ENCODE data around the gene SLC37A2. TPM values are rescaled to one million over a fixed set of nuclear protein-coding genes. Genes with fewer than 3 reads are reported as not detected.

Gene SLC37A2
- total RNA-seq, 1 experiment from 2014 or later = 11.8 TPM

Other genes with a start within 250 kb of the SLC37A2 start
- gene ROBO3, start 197.9 kb upstream of the SLC37A2 start, total RNA-seq (2014; rRNA removed; shearing (Covaris generic)) = 2.7 and 7.0 TPM in 2 replicates
- 0.20 and 0.99 TPM in 2 replicates for gene ROBO4, start 165.4 kb upstream of the SLC37A2 start, total RNA-seq (2014; rRNA removed; shearing (Covaris generic))
- gene HEPN1, start 144.1 kb upstream of the SLC37A2 start, total RNA-seq (2014; rRNA removed; shearing (Covaris generic)) = not detected in 2 replicates
- not detected in 2 replicates for gene HEPACAM, start 127.3 kb upstream of the SLC37A2 start, total RNA-seq (2014; rRNA removed; shearing (Covaris generic))
- 6.1 and 7.6 TPM in 2 replicates for gene CCDC15, start 109.1 kb upstream of the SLC37A2 start, total RNA-seq (2014; rRNA removed; shearing (Covaris generic))
- 24.0 and 32.7 TPM in 2 replicates for gene TMEM218, start 48.3 kb downstream of the SLC37A2 start, total RNA-seq (2014; rRNA removed; shearing (Covaris generic))
- gene PKNOX2, start 101.4 kb downstream of the SLC37A2 start, total RNA-seq (2014; rRNA removed; shearing (Covaris generic)) = not detected in 2 replicates